ENCODE results near the gene LOX. TPM values are rescaled to one million over a fixed set of nuclear protein-coding genes. Genes with fewer than 3 reads are reported as not detected.

The LOX gene
- total RNA-seq, 2 experiments from 2014 or later = not detected

DNA sequence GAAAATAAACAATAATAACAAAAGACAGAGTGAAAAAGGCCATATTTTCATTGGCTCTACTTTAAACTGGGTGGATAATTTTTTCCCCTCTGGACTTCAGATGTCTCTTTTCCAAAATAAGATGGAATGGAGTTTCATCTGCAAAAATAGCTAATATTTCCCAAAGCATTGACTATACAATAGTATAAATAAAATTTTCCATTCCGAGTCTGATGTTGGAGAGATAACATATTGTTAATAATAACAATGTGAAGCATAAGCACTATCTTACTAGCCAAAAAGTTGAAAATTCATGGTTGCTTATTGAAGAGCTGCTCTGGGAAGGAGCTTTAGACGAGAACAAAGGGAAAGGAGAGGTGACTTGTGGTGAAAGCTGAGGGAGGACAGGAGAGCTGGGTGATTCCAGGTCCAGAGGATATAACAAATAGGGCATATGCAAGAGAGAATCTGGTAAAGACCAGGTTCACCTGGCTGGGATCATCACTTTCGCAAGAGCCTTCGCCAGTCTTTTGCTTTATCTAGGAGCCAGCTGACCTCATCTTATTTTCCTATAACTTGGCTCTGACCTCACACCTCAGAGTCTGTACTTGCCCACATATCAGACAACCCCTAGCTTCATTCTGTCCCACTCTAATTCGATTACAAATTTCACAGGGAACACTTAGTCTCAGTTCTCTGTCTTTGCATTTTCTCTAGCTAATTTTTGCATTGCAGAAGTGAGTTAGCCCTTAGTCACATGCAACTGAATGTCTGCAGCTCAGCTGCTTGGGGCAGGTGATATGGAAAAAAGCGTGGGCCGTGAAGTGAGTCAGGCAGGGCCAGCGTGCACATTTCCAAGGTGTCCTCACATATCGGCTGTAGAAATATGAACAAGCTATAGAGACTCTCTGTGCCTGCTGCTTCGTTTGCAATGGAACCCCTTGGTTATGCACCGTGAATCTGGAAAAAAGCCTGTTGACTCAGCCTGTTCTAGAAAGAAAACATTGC is 43.7 kb upstream of the LOX start:
- no peak for ATAC-seq
- Mint-ChIP-seq H3K36me3 (ENCODE audit: low read depth) (no peaks in the 10 kb centered on the region), H3K27me3 (no peaks in the 10 kb centered on the region), H3K4me3 (no peak overlapping the region), H3K27ac (no peak overlapping the region), H3K9me3 (no peaks in the 10 kb centered on the region), H3K4me1 (ENCODE audit: low read depth) (no peaks in the 10 kb centered on the region)
- TF ChIP-seq CTCF (IDR thresholded peaks at IDR 0.05) = no peak
- DNase-seq = no peak
- intact Hi-C loops (cut with micrococcal nuclease) = no loop called here
- CTCF ChIA-PET = no interaction called here
- POLR2A ChIA-PET = no interaction called here

- H3K4me1 Mint-ChIP-seq (ENCODE audit: low read depth) = no peaks in the 10 kb centered on the region
- intact Hi-C loops (cut with micrococcal nuclease) = no loop called here
- no peak overlapping the region for H3K27ac Mint-ChIP-seq
- DNase-seq = no peak
- no peaks in the 10 kb centered on the region for H3K27me3 Mint-ChIP-seq
- ATAC-seq = no peak
- ChIA-PET POLR2A (no interaction called here), CTCF (no interaction called here)
- TF ChIP-seq CTCF (IDR thresholded peaks at IDR 0.05) = no peak
- H3K9me3 Mint-ChIP-seq = no peaks in the 10 kb centered on the region
- H3K36me3 Mint-ChIP-seq (ENCODE audit: low read depth) = no peaks in the 10 kb centered on the region
- H3K4me3 Mint-ChIP-seq = no peak overlapping the region
Observed at GRCh38 chr5:122120957-122121356, 42.9 kb upstream of the LOX start.

GRCh38 chr5:122120493-122120892 is 42.4 kb upstream of the LOX start:
- DNase-seq = no peak
- Mint-ChIP-seq H3K27me3 (no peaks in the 10 kb centered on the region), H3K36me3 (ENCODE audit: low read depth) (no peaks in the 10 kb centered on the region), H3K9me3 (no peaks in the 10 kb centered on the region), H3K4me3 (no peak overlapping the region), H3K4me1 (ENCODE audit: low read depth) (no peaks in the 10 kb centered on the region), H3K27ac (no peak overlapping the region)
- ATAC-seq = no peak
- ChIA-PET POLR2A (no interaction called here), CTCF (no interaction called here)
- TF ChIP-seq CTCF (IDR thresholded peaks at IDR 0.05) = no peak
- intact Hi-C loops (cut with micrococcal nuclease) = no loop called here

- Mint-ChIP-seq H3K9me3 (no peaks in the 10 kb centered on the region), H3K27me3 (no peaks in the 10 kb centered on the region), H3K4me1 (ENCODE audit: low read depth) (no peaks in the 10 kb centered on the region), H3K27ac (no peak overlapping the region), H3K36me3 (ENCODE audit: low read depth) (no peaks in the 10 kb centered on the region), H3K4me3 (no peak overlapping the region)
- ATAC-seq (no peak), DNase-seq (no peak)
- TF ChIP-seq CTCF (IDR thresholded peaks at IDR 0.05) = no peak
- ChIA-PET CTCF (no interaction called here), POLR2A (no interaction called here)
- intact Hi-C loops (cut with micrococcal nuclease) = no loop called here
Observed at GRCh38 chr5:122119205-122119604, 41.1 kb upstream of the LOX start.

DNA sequence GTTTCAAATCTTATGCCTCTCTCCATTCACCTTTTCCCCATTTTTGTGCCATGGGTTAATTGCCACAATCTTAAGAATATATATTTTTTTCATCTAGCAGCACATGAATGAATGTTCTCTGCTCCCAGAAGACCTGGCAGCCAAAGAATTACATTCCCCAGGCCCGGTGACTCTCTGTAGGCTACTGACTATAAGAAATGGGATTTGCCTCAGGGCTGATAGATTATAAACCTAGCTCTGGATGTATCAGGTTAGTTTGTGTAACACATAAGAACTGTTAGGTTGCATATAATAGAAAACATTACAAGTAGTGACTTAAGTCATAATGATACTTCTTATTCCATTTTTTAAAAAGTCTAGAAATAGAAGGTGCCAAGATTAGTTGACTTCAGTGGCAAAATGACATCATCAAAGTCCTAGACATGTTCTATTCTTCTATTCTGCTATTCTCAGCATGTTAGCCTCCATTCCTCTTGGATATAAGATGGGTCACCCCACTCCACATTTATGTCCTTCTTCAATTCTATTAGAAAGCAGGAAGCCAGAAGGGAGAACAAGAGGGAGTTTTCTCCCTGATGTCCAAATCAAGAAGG is 40.4 kb upstream of the LOX start:
- Mint-ChIP-seq H3K4me1 (ENCODE audit: low read depth) (no peaks in the 10 kb centered on the region), H3K27me3 (no peaks in the 10 kb centered on the region), H3K27ac (no peak overlapping the region), H3K36me3 (ENCODE audit: low read depth) (no peaks in the 10 kb centered on the region), H3K4me3 (no peak overlapping the region), H3K9me3 (no peaks in the 10 kb centered on the region)
- ATAC-seq (no peak), DNase-seq (no peak)
- POLR2A ChIA-PET = no interaction called here
- CTCF ChIA-PET = no interaction called here
- intact Hi-C loops (cut with micrococcal nuclease) = no loop called here
- TF ChIP-seq CTCF (IDR thresholded peaks at IDR 0.05) = no peak

Data from activated CD8-positive, alpha-beta T cell treated with anti-CD3 and anti-CD28 coated beads for 36 hours (primary cell).